ENCODE measurements around the gene LAMB1.

Gene LAMB1

GRCh38 chr7:108017776-108018151, 14.8 kb upstream of the LAMB1 start:
- DNase-seq (ENCODE audit: low read depth in 2 of 2): no peak

GRCh38 chr7:108016841-108017775, 14.1 kb upstream of the LAMB1 start:
- DNase-seq (ENCODE audit: low read depth in 2 of 2): no peak

GRCh38 chr7:108015740-108016139, 12.8 kb upstream of the LAMB1 start:
- no peak for DNase-seq (ENCODE audit: low read depth in 2 of 2)

DNA sequence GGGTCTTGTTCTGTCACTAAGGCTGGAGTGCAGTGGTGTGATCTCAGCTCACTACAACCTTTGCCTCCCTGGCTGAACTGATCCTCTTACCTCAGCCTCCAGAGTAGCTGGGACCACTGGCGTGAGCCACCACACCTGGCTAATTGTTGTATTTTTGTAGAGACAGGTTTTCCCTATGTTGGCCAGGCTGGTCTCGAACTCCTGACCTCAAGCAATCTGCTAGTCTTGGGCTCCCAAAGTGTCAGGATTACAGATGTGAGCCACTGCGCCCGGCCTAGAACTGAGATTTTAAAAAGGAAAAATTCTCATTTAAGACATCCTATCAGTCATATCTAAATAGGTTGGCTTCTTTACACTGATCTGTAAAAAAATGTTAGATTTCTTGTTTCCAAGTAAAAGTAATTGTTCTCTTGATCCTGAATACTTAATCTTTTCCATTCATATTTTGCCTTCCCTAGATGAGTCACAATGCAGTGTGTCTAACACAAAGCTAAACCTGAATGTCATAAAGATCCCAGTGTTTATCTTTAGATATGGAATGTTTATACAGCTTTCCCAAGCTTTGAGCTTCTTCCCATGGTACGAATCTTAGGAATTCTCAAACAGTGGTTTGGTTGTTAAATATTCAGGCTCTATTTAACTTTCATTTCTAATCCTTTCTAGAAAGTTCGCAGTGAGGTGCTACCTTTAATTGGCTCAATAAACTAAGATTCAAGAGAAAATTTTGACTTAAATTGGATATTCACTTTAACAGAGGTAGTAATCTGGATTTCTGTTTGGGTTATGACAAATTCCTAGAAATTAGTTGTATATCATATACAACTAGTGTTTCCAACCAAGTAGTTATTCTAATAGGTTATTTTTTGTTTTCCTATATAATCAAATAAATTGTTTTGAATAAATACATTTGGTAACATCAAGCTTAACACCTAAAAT, 12.1 kb upstream of the LAMB1 start:
- no peak for DNase-seq (ENCODE audit: low read depth in 2 of 2)

- DNase-seq (ENCODE audit: low read depth in 2 of 2): no peak
These were observed 11.3 kb upstream of the LAMB1 start for GRCh38 chr7:108014215-108014614.

GRCh38 chr7:108012499-108013430, 9.8 kb upstream of the LAMB1 start:
- DNase-seq (ENCODE audit: low read depth in 2 of 2): no peak

DNA sequence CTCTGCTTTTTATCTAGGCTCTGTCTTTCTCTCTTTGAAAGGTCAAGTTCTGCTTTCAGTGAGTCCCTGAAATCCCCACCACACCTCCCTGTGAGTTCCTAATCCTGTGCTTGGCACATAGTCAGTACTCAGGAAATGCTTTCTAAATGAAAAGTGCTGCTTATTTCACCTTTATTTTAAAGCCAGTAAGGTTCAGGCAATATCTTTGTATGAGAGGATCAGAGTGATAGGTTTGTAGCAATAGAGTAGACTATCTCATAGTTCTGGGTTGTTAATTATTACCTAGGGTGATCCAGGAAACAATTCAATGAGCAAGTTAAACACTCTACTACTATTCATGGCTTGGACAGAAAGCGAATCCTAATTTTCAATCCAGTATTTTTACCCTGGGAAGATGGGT, 7.4 kb upstream of the LAMB1 start:
- no peak for DNase-seq (ENCODE audit: low read depth in 2 of 2)

- no peak for DNase-seq (ENCODE audit: low read depth in 2 of 2)
These were observed 6.9 kb upstream of the LAMB1 start for GRCh38 chr7:108009873-108010272.

- no peak for DNase-seq (ENCODE audit: low read depth in 2 of 2)
These were observed 5.9 kb upstream of the LAMB1 start for GRCh38 chr7:108008827-108009226.

GRCh38 chr7:108008240-108008639, 5.3 kb upstream of the LAMB1 start:
- DNase-seq (ENCODE audit: low read depth in 2 of 2): no peak

DNA sequence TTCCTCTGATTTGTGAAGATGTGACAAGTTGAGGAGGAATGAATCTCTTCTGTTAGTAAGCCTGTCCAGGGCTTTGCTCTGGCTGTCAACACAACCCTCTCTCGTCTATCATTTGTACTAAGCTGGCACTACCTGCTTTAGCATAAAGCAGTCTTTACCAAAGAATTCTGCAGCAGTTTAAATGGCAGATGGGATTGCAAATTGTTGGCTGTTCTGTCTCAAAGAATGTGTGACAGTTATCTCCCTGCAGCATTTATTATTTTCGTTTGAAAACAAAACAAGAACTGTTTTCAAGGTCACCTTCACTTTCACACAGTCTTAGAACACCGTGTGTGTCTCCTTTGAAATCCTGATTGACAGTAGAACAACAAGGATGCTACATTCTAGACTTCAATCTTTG, 4.8 kb upstream of the LAMB1 start:
- DNase-seq (ENCODE audit: low read depth in 2 of 2): no peak

- no peak for DNase-seq (ENCODE audit: low read depth in 2 of 2)
These were observed 4.3 kb upstream of the LAMB1 start for GRCh38 chr7:108007261-108007660.

DNA sequence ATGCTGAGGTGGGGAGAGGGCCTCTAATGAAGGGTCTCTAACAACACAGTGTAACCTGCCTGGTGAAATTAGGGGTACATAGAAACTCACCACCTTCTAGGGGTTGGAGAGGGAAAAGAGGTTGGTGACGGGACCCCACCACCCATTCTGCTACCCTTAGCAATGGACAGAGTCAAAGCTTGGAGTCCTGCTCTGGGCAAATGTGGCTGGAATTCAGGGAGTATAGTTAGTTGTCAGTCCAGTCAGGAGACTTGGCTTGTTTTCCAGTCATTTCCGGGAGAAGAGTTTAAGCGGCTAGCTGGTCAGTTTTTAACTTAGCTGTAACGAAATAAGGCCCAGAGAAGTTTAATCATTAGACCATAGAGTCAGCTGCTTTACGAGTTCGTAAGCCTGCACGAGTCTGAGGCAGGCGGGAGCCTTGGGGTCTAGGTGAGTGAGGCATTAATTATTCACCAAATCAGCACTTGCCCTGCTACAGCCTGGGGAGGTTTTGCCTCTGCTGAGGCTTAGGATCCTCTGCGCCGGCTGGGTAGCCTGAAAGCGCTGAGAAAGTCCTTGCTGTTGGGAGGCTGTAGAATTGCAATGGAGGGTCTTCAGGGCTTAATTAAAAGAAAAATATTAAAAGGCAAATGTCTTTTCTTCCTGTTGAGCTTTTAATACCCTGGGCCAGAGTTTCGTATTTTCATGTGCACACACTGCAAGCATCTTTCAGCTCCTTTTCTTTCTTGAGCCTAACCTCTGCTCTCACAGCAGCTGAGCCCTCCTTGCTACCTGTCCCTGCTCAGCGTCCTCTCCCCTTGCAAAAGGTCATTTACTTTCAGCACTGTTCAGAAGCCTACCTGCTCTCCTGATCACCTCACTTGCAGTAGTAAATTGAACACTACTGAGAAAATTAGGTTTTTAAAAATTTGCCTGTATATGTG, 1.5 kb upstream of the LAMB1 start:
- DNase-seq (ENCODE audit: low read depth in 2 of 2): no peak

DNA sequence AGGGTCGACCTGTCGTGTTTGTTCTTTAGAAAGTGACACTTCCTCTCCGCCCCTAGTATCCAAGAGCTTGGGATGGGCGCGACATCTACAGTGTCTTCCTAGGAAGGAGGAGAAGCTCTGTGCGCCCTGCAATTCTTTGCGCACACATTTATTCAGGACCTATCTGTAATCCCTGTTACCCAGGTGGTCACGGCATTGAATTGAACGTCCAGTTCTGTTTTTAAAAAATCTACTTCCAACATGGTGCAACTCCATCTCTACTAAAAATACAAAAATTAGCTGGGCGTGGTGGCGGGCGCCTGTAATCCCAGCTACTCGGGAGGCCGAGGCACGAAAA, 606 bp upstream of the LAMB1 start:
- no peak for DNase-seq (ENCODE audit: low read depth in 2 of 2)

- no peak for DNase-seq (ENCODE audit: low read depth in 2 of 2)
These were observed 916 bp downstream of the LAMB1 start for GRCh38 chr7:108001764-108002725.

GRCh38 chr7:108000875-108001763, 1.8 kb downstream of the LAMB1 start:
- no peak for DNase-seq (ENCODE audit: low read depth in 2 of 2)

- no peak for DNase-seq (ENCODE audit: low read depth in 2 of 2)
These were observed 3.0 kb downstream of the LAMB1 start for GRCh38 chr7:107999779-108000560.
